Hepatocyte (in vitro differentiated cells): ENCODE measurements around the gene GRB10. TPM values are rescaled to one million over a fixed set of nuclear protein-coding genes. Genes with fewer than 3 reads are reported as not detected.
"Not testable (repeated sequence)": the region's sequence is repeated elsewhere in the genome, so short reads cannot be mapped to it uniquely, and the experiment has no call there.

Experiments
- DNase-seq: peaks from one replicate; pipeline ENCODE4 v3.0.0-alpha.2; 2016; ENCODE audit warnings: low spot score
- H2AFZ ChIP-seq: fragments of 200-600 bp; sonication (generic); 2 replicates; pipeline ENCODE4 v1.6.0; 2016; ENCODE audit warnings: antibody characterized with exemption, mild to moderate bottlenecking
- H3K27ac ChIP-seq: fragments of 200-600 bp; sonication (generic); 2 replicates; pipeline ENCODE4 v1.5.1; 2016; ENCODE audit warnings: mild to moderate bottlenecking
- H3K27me3 ChIP-seq: fragments of 200-600 bp; sonication (generic); 2 replicates; pipeline ENCODE4 v1.6.1; 2016
- H3K36me3 ChIP-seq: fragments of 200-600 bp; sonication (generic); replicated peaks from 2 replicates; pipeline ENCODE4 v1.5.1; 2016; ENCODE audit warnings: low read depth; ENCODE audit not compliant: insufficient read depth
- H3K4me1 ChIP-seq: fragments of 200-600 bp; sonication (generic); 2 replicates; pipeline ENCODE4 v1.5.1; 2016; ENCODE audit warnings: mild to moderate bottlenecking, moderate library complexity; ENCODE audit not compliant: insufficient read depth
- H3K4me2 ChIP-seq: fragments of 200-600 bp; sonication (generic); 2 replicates; pipeline ENCODE4 v1.6.0; 2016
- H3K4me3 ChIP-seq: fragments of 200-600 bp; sonication (generic); 2 replicates; pipeline ENCODE4 v1.5.1; 2016; ENCODE audit warnings: mild to moderate bottlenecking
- H3K79me2 ChIP-seq: fragments of 200-600 bp; sonication (generic); 2 replicates; pipeline ENCODE4 v1.6.0; 2017; ENCODE audit warnings: mild to moderate bottlenecking
- H3K9me2 ChIP-seq: fragments of 200-600 bp; sonication (generic); replicated peaks from 2 replicates; pipeline ENCODE4 v1.6.0; 2017; ENCODE audit warnings: mild to moderate bottlenecking; ENCODE audit not compliant: insufficient read depth
- H3K9me3 ChIP-seq: fragments of 200-600 bp; sonication (generic); 2 replicates; pipeline ENCODE4 v1.5.1; 2016; ENCODE audit warnings: low read depth, mild to moderate bottlenecking
- H4K20me1 ChIP-seq: fragments of 200-600 bp; sonication (generic); 2 replicates; pipeline ENCODE4 v1.6.0; 2016; ENCODE audit warnings: mild to moderate bottlenecking; ENCODE audit not compliant: insufficient read depth, poor library complexity, severe bottlenecking
- EZH2 ChIP-seq: fragments of 200-600 bp; sonication (generic); IDR thresholded peaks from 2 replicates; pipeline ENCODE4 v1.6.1; 2016; ENCODE audit warnings: antibody characterized with exemption, mild to moderate bottlenecking, borderline replicate concordance
- EZH2phosphoT487 ChIP-seq: fragments of 200-600 bp; sonication (generic); IDR thresholded peaks from one replicate; pipeline ENCODE4 v1.6.1; 2018; ENCODE audit warnings: antibody characterized with exemption, mild to moderate bottlenecking, low read depth, moderate library complexity; ENCODE audit not compliant: unreplicated experiment, severe bottlenecking
- WGBS: methylation state at CpG from one replicate; pipeline ENCODE4 v1.1.6; 2016; ENCODE audit warnings: low lambda C conversion rate; ENCODE audit errors: missing lambda C conversion rate; 5-methylcytosine and 5-hydroxymethylcytosine counted together
- polyA plus RNA-seq: library from polyadenylated mRNA; unstranded; fragments of >200 nt; fragmentation: Nextera tagmentation; extraction: Ambion mirVana; gene quantifications from 2 replicates; pipeline ENCODE4 v1.2.1, GENCODE V29; 2016
- total RNA-seq: library from RNA; depleted of rRNA; stranded (reverse); fragments of >200 nt; gene quantifications from 2 replicates; pipeline ENCODE4 v1.2.3, GENCODE V29; 2014
- TF ChIP-seq, protein P1 (sequence below): fragments of 200-600 bp; sonication (generic); IDR thresholded peaks from 2 replicates; pipeline ENCODE4 v1.5.1; 2016; ENCODE audit warnings: antibody characterized with exemption, mild to moderate bottlenecking; ENCODE audit not compliant: poor library complexity

Gene GRB10
- total and polyA plus RNA-seq, 2 experiments from 2014 or later, result 47.6 to 65.9 TPM

DNA sequence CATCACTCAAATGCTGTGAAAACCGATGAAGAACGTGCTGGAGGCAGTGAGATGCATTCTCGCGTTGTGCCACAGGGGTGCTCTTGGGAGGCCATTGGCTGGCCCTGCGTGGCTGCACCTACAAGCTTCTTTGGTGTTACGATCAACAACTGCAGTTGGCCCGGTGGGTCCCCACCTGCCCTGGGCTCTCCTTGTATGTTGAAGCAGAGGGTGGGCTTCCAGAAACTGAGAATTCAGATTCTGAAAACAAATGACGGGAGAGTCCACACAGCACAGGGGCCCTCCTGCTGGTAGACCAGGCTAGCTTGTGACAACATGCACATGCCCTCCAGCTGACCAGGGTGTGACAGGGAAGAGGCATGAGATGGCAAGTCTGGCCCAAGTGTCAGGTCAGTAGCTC, 193.8 kb downstream of the GRB10 start:
- H3K4me3 ChIP-seq, result no peak overlapping the region
- no peak overlapping the region for H3K27ac ChIP-seq
- TF ChIP-seq, protein P1, sequence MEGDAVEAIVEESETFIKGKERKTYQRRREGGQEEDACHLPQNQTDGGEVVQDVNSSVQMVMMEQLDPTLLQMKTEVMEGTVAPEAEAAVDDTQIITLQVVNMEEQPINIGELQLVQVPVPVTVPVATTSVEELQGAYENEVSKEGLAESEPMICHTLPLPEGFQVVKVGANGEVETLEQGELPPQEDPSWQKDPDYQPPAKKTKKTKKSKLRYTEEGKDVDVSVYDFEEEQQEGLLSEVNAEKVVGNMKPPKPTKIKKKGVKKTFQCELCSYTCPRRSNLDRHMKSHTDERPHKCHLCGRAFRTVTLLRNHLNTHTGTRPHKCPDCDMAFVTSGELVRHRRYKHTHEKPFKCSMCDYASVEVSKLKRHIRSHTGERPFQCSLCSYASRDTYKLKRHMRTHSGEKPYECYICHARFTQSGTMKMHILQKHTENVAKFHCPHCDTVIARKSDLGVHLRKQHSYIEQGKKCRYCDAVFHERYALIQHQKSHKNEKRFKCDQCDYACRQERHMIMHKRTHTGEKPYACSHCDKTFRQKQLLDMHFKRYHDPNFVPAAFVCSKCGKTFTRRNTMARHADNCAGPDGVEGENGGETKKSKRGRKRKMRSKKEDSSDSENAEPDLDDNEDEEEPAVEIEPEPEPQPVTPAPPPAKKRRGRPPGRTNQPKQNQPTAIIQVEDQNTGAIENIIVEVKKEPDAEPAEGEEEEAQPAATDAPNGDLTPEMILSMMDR, result no peak
- TF ChIP-seq EZH2 (no peak), EZH2phosphoT487 (no peak)
- H3K79me2 ChIP-seq, result no peaks in the 10 kb centered on the region
- H3K9me3 ChIP-seq, result no peaks in the 10 kb centered on the region
- no peak overlapping the region for H3K4me2 ChIP-seq
- no peaks in the 10 kb centered on the region for H3K4me1 ChIP-seq
- H3K36me3 ChIP-seq, result no peaks in the 10 kb centered on the region
- WGBS, result 78% methylated on average over 8 of the region's 8 CpGs
- no peak overlapping the region for H2AFZ ChIP-seq
- H4K20me1 ChIP-seq, result no peaks in the 10 kb centered on the region
- no peak for DNase-seq
- H3K27me3 ChIP-seq, result no peaks in the 10 kb centered on the region
- H3K9me2 ChIP-seq, result no peaks in the 10 kb centered on the region

GRCh38 chr7:50587737-50588136, 195.0 kb downstream of the GRB10 start:
- Histone ChIP-seq H3K36me3 (no peaks in the 10 kb centered on the region), H3K9me3 (no peaks in the 10 kb centered on the region), H3K4me3 (no peak overlapping the region), H3K4me2 (no peak overlapping the region), H3K27me3 (no peaks in the 10 kb centered on the region), H2AFZ (no peak overlapping the region), H3K27ac (no peak overlapping the region), H3K4me1 (no peaks in the 10 kb centered on the region), H4K20me1 (no peaks in the 10 kb centered on the region), H3K79me2 (no peaks in the 10 kb centered on the region), H3K9me2 (no peaks in the 10 kb centered on the region)
- no peak for TF ChIP-seq EZH2phosphoT487
- TF ChIP-seq, protein P1, result no peak
- DNase-seq, result no peak
- WGBS, result 90% methylated on average over 6 of the region's 6 CpGs

GRCh38 chr7:50584793-50585408, 197.8 kb downstream of the GRB10 start:
- no peak for TF ChIP-seq EZH2phosphoT487
- TF ChIP-seq, protein P1, result no peak
- TF ChIP-seq EZH2, result no peak
- no peak overlapping the region for H3K27ac ChIP-seq
- 82% methylated on average over 5 of the region's 5 CpGs for WGBS
- H2AFZ ChIP-seq, result no peak overlapping the region
- H3K9me3 ChIP-seq, result no peaks in the 10 kb centered on the region
- no peaks in the 10 kb centered on the region for H3K9me2 ChIP-seq
- H4K20me1 ChIP-seq, result no peaks in the 10 kb centered on the region
- H3K4me1 ChIP-seq, result no peaks in the 10 kb centered on the region
- no peak for DNase-seq
- H3K4me3 ChIP-seq, result no peak overlapping the region
- H3K27me3 ChIP-seq, result no peaks in the 10 kb centered on the region
- no peak overlapping the region for H3K4me2 ChIP-seq
- no peaks in the 10 kb centered on the region for H3K36me3 ChIP-seq
- H3K79me2 ChIP-seq, result no peaks in the 10 kb centered on the region

GRCh38 chr7:50584386-50584785, 198.3 kb downstream of the GRB10 start:
- Histone ChIP-seq H3K27me3 (no peaks in the 10 kb centered on the region), H4K20me1 (no peaks in the 10 kb centered on the region), H3K4me2 (no peak overlapping the region), H3K27ac (no peak overlapping the region), H3K36me3 (no peaks in the 10 kb centered on the region), H3K79me2 (no peaks in the 10 kb centered on the region), H3K4me3 (no peak overlapping the region), H2AFZ (no peak overlapping the region), H3K9me3 (no peaks in the 10 kb centered on the region), H3K9me2 (no peaks in the 10 kb centered on the region), H3K4me1 (no peaks in the 10 kb centered on the region)
- TF ChIP-seq EZH2phosphoT487 (no peak), EZH2 (no peak)
- TF ChIP-seq, protein P1, result no peak
- DNase-seq, result no peak
- 95% methylated on average over 4 of the region's 4 CpGs for WGBS

DNA sequence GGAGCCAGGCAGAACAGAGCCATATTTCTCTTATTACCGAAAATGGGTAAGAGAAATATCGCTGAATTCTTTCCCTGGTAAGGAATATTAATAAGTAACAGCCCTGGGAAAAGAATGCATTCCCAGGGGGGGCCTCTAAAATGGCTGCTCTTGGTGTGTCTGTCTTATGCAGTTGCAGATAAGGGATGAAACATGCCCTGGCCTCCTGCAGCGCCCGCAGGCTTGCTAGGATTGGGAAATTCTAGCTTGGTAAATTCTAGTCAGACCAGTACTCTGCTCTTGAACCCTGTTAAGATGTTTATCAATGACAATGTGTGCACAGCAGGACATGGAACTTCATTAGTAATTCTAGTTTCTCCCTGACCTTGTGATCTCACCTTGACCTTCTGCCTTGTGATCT, 199.4 kb downstream of the GRB10 start:
- H3K27me3 ChIP-seq, H3K79me2 ChIP-seq, H4K20me1 ChIP-seq, H3K4me2 ChIP-seq, H3K27ac ChIP-seq, H3K36me3 ChIP-seq, H3K4me1 ChIP-seq, H3K9me2 ChIP-seq, DNase-seq, H2AFZ ChIP-seq, H3K9me3 ChIP-seq, H3K4me3 ChIP-seq: not testable (repeated sequence)
- WGBS, result 95% methylated on average over 4 of the region's 4 CpGs
